Measurements from ENCODE around the gene CYP4V2.

CYP4V2 gene

GRCh38 chr4:186189656-186190055, 1.7 kb upstream of the CYP4V2 start:
- DNase-seq = no peak

DNA sequence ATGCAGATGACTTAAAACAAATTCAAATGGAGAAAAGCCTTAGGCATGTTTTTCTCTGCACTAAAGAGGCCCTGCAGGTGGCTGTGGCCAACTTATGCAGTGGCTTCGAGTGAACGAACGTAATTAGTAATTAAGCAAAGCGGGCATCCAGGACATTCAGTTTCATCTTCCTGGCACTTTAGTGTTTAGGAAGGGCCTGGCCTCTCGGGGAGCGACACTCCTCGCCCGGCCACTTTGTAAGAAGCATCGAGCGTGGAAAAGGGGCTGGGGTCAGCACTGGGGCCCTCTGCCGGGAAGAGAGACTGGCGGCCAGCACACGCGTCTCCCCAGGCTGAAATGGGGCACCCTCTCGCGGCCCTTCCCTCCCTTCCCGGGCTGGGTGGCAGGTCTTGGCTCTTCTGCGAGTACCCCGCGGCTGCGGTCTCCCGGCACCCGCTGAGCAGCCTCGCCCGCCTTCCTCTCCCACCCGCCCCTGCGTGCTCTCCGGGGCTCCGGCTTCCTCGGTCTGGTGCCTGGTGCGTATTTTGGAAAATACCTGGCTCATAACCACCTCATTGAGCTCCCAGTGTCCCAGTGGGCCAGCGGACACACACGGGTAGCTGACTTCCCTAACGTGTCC, 677 bp upstream of the CYP4V2 start:
- peak; percentile 45 for DNase-seq

DNA sequence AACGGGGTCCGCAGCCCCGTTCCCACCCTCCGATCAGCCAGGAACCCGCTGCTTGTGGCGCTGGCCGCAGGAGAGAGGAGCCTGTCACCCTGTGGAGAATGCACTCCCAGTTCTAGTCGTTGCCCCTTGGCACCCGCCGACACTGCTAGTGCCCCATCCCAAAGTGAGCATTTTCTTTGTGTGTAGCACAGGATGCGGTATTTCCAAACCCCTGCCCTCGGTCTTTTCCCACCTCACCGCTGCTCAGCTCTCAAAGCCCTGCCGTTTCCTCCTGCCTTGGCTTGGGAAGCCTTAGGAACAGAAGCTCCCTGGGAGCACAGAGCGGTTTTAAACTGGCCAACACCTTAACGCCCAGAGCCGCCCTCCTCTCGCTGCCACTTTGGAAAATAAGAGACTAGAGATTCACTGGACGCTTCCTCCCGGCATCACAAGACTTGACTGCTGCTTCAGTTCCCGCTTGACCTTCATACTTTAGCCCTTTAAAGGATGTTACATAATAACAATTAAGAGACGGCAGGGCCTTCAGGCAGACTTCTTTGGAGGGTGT, 772 bp downstream of the CYP4V2 start:
- DNase-seq = no peak

- no peak for DNase-seq
Measured at GRCh38 chr4:186193851-186194250, 2.5 kb downstream of the CYP4V2 start.

- no peak for DNase-seq
Measured at GRCh38 chr4:186196063-186196462, 4.7 kb downstream of the CYP4V2 start.

- no peak for DNase-seq
Measured at GRCh38 chr4:186200516-186200915, 9.1 kb downstream of the CYP4V2 start.

DNA sequence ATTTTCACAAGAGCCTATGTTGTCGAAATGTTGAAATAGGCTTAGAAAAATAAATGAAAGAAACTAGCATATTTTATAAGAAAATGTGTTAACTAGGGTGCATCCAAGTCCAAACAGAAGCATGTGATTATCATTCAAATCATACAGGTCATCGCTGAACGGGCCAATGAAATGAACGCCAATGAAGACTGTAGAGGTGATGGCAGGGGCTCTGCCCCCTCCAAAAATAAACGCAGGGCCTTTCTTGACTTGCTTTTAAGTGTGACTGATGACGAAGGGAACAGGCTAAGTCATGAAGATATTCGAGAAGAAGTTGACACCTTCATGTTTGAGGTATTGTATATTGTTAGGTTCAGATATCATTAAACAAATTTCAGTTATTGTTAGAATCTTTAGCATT, 9.6 kb downstream of the CYP4V2 start:
- DNase-seq = no peak

GRCh38 chr4:186201535-186202230, 10.3 kb downstream of the CYP4V2 start:
- peak; percentile 58 for DNase-seq

DNA sequence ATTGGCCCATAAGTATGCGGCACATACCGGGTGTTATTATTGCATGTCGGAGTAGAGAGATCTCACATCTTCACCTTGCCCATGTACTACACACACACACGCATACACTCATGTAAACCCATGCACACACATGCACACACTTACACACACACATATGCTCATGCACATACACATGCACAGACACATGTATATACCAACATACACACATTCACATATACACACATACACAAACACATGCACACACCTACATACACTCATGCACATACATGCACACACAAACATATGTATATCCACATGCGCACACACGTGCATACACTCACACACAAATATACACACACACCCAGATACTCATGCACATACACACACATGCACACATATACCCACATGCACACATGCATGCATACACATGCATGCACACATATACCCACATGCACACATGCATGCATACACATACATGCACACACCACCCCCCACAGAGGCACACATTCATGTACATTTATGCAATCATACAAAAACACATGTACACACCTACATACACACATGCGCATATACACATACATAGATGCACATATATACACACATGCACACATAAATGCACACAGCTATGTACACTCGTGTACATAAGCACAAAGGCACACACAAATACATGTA, 11.2 kb downstream of the CYP4V2 start:
- no peak for DNase-seq

DNA sequence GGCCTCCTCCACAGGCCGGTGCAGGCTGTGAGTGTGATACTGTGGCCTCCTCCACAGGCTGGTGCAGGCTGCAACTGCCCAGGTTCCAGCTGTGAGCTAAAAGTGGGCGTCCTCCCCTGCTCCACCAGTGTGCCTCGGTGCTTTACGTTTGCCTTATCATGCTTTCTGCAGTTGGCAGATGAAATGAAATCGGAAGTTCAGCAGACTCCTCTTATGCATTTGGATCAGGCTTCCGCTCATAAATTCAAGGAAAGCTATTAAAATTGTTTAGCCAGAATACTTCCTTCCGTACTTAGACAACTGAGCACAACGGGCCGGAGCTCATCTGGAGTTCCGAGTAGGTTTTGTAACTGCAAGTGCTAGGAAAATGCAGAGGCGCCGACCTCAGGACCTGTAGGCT, 12.0 kb downstream of the CYP4V2 start:
- DNase-seq = no peak

- peak; percentile 22 for DNase-seq
Measured at GRCh38 chr4:186204103-186204559, 12.8 kb downstream of the CYP4V2 start.

DNA sequence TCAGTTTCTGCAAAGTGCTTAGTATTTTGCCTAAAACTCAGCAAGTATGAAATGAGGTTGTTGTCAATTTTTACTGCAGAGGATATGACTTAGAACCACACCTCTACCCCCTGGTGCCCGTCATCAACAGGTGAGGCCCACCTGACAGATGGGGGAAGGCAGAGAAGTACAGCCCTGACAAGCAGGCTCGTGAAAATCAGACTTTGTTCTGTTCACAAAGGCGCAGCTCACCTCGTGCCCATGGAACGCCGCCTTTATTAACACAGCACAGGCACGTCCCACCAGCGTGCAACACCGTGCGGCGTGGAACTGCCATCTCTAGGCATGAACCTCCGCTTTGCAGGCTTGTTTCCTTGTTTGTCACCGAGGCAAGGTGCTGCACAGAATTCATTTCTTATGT, 13.3 kb downstream of the CYP4V2 start:
- DNase-seq = no peak

DNA sequence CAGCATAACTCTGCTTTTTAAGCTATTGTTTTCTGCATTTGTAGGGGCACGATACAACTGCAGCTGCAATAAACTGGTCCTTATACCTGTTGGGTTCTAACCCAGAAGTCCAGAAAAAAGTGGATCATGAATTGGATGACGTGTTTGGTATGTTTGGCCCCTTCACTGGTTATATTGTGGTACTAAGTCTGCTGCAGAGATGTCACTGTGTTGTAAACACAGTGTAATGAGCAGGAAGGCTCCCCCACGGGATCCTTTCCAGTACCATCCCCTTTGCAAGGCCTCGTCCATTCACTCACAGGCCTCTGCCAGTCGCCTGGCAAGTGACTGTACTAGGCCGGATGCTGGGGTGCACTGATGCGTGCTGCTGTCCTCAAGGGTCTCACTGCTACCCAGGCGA, 13.8 kb downstream of the CYP4V2 start:
- DNase-seq = no peak

- DNase-seq = no peak
Measured at GRCh38 chr4:186216465-186217024, 25.2 kb downstream of the CYP4V2 start.

DNA sequence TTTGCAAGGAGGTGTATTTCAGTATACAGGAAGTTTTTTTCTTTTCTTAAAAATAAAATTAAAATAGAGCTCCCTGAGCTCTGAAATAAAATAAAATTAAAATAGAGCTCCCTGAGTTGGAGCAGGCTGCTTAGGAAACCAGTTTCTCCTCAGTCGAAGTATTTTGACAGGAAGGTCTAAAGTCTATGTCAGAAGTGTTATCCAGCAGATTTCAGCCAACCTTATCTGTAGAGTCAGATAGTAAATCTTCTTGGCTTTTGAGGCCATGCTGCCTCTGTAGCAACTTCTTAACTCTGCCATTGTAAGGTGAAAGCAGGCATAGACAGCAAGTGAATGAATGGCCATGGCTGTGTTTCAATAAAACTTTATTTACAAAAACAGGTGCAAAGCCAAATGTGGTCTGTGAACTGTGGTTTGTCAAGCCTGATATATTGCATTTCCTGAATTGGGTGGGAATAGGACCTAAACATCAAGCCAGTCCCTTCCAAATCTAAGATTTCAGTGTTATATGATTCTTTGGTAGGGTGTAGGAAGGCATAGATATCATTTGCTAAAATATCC, 26.4 kb downstream of the CYP4V2 start:
- no peak for DNase-seq

- DNase-seq = no peak
Measured at GRCh38 chr4:186221624-186222023, 30.3 kb downstream of the CYP4V2 start.

DNA sequence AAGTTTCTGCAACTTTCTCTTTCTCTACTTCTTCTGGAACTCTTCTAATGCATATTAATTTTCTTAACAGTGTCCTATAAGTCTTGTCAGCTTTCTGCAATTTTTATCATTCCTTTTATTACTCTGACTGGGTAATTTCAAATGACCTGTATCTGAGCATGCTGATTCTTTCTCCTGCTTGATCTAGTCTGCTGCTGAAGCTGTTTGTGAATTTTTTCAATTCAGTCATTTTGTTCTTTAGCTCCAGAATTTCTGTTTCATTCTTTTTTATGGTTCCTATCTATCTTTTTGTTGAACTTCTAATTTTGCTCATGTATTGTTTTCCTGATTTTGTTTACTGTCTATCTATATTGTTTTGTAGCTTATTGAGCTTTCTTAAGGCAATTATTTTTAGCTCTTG, 34.5 kb downstream of the CYP4V2 start:
- DNase-seq = no peak

DNA sequence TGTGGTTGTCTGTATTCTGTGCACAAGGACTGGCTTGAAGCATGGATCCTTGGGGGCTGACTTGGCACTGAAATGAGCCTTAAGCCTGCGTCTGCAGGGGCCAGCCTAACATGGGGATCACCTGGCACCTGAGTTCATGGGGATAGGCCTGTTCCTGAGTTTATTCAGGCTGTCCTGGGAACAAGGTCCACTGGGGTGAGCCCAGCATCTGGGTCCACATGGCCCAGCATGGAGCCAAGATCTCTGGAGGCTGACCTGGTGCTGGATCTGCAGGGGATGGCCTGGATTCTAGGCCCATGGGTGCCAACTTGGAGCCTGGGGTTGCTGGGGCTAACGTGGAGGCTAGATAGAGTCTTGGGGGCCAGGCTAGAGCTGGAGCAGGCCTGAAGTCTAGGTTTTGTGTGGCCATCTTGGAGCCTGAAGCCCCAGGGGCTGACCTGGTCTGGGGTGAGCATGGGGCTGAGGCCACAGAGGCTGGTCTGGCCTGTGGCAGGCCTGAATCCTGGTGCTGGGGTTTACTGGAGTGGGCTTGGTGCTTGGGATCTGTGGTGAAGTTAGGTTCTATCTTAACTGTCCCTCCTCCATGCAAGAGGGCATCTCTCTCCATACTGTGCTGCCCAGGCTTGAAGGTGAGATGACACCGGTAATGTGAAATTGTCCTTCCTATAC, 35.3 kb downstream of the CYP4V2 start:
- no peak for DNase-seq

DNA sequence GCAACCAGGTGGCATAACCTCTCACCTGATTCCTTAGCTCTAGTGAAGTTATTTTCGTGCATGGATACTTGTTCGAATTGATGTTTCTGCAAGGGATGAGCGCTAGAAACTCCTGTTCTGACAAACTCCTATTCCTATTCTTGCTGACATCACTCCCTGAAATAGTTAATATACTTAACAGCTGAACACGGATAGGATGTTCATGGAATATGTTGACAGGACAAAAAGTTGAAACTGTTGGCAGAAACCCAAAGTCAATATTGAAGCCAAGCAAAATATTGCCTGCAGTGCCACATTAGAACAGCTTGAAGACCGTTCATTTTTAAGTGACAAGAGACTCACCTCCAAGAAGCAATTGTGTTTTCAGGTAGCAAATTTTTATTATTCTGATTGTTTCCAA, 35.9 kb downstream of the CYP4V2 start, which contains the start of gene KLKB1:
TSS of gene KLKB1 (plus strand) at position 287 of the 400 bp plus-strand sequence. CDS start 689 bp downstream, outside the sequence.
- no peak for DNase-seq

GRCh38 chr4:186227744-186228513, 36.6 kb downstream of the CYP4V2 start:
- no peak for DNase-seq

- DNase-seq = no peak
Measured at GRCh38 chr4:186228514-186228894, 37.1 kb downstream of the CYP4V2 start.

GRCh38 chr4:186234367-186234766, 43.0 kb downstream of the CYP4V2 start:
- DNase-seq = no peak
